ENCODE data around the gene KIF13A.

GRCh38 chr6:17901493-17901892, 85.9 kb downstream of the KIF13A start:
- TF ChIP-seq CTCF (IDR thresholded peaks at IDR 0.05): no peak
- no peak for TF ChIP-seq POLR2AphosphoS5 (IDR thresholded peaks at IDR 0.05; ENCODE audit: low read depth, low read length)
- no peak for TF ChIP-seq TCF7L2 (IDR thresholded peaks at IDR 0.05; ENCODE audit: low read depth, low read length)
- no peak for TF ChIP-seq SIN3A (IDR thresholded peaks at IDR 0.05; ENCODE audit: borderline replicate concordance, insufficient read depth, low read depth, low read length)
- no peak for TF ChIP-seq REST (IDR thresholded peaks at IDR 0.05; ENCODE audit: insufficient read depth in 1 of 2, low read depth in 2 of 2, low read length in 1 of 2)

Data from Panc1 (cell line).